BJ (cell line): ENCODE data around the gene AP1G2. TPM values are rescaled to one million over a fixed set of nuclear protein-coding genes. Genes with fewer than 3 reads are reported as not detected.

ENCODE experiments used
- CTCF ChIA-PET: fragments of 350-600 bp; formaldehyde crosslinking; extraction: SDS; loops from one replicate; lab custom pipeline; 2021; ENCODE audit warnings: antibody characterized with exemption, inconsistent platforms; lab: Yijun Ruan, JAX
- POLR2A ChIA-PET: fragments of 300-600 bp; sonication (Branson Sonifier 250); formaldehyde crosslinking; extraction: SDS; loops from one replicate; lab custom pipeline; 2021; ENCODE audit warnings: antibody characterized with exemption; lab: Charles Lee
- DNase-seq: peaks from one replicate; pipeline ENCODE4 v3.0.0-alpha.2; 2011; ENCODE audit warnings: low read depth
- H3K27me3 ChIP-seq: 2 replicates; pipeline ENCODE4 v1.6.0; 2011; ENCODE audit warnings: low read length; ENCODE audit not compliant: control insufficient read depth, insufficient read depth
- H3K36me3 ChIP-seq: 2 replicates; pipeline ENCODE4 v1.5.1; 2011; ENCODE audit warnings: low read length; ENCODE audit not compliant: control insufficient read depth, insufficient read depth
- H3K4me3 ChIP-seq: 2 replicates; pipeline ENCODE4 v1.5.1; 2011; ENCODE audit warnings: low read depth, mild to moderate bottlenecking, control low read depth, low read length
- polyA plus RNA-seq: library from polyadenylated mRNA; depleted of rRNA; stranded (reverse); fragments of >200 nt; gene quantifications from 2 replicates; pipeline ENCODE4 v1.2.3, GENCODE V29; 2011
- TF ChIP-seq, protein P1 (sequence below): IDR thresholded peaks from 2 replicates; pipeline ENCODE4 v1.5.1; 2011; ENCODE audit warnings: low read depth, mild to moderate bottlenecking, control low read depth, inconsistent platforms, low read length, moderate library complexity; ENCODE audit not compliant: insufficient read depth

AP1G2 gene
- polyA plus RNA-seq, 1 experiment = 54.5 TPM

DNA sequence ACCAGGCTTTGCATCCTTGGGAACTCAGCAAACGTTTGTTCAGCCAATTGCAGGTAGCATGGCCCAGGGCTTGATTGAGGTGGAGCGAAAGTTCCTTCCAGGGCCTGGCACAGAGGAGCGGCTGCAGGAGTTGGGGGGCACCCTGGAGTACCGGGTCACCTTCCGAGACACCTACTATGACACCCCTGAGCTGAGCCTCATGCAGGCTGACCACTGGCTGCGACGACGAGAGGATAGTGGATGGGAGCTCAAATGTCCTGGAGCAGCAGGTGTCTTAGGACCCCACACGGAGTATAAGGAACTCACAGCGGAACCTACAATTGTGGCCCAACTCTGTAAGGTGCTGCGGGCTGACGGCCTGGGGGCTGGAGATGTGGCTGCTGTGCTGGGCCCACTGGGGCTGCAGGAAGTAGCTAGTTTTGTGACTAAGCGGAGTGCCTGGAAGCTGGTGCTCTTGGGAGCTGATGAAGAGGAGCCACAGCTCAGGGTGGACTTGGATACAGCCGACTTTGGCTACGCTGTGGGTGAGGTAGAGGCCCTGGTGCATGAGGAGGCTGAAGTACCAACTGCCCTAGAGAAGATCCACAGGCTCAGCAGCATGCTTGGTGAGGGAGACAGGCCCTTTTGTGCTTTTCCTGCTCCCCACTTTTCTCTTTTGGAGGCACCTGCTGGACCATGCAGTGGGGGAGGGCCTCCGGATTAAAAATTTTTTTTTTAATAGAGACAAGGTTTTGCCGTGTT, 10.7 kb downstream of the AP1G2 start:
- H3K4me3 ChIP-seq = peak overlapping the region; percentile 61
- POLR2A ChIA-PET = no interaction called here
- CTCF ChIA-PET = interaction anchor here (1.2 to 16.8 kb wide), 3 partner anchors 12 to 79 kb away, joined by 3 to 479 read pairs (median 7); partner anchors contain the start of gene NGDN
- H3K36me3 ChIP-seq = peaks cover 6% of the 10 kb centered on the region; the same call in 1 of the 2 replicates
- TF ChIP-seq, protein P1, sequence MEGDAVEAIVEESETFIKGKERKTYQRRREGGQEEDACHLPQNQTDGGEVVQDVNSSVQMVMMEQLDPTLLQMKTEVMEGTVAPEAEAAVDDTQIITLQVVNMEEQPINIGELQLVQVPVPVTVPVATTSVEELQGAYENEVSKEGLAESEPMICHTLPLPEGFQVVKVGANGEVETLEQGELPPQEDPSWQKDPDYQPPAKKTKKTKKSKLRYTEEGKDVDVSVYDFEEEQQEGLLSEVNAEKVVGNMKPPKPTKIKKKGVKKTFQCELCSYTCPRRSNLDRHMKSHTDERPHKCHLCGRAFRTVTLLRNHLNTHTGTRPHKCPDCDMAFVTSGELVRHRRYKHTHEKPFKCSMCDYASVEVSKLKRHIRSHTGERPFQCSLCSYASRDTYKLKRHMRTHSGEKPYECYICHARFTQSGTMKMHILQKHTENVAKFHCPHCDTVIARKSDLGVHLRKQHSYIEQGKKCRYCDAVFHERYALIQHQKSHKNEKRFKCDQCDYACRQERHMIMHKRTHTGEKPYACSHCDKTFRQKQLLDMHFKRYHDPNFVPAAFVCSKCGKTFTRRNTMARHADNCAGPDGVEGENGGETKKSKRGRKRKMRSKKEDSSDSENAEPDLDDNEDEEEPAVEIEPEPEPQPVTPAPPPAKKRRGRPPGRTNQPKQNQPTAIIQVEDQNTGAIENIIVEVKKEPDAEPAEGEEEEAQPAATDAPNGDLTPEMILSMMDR = no peak
- DNase-seq = no peak
- H3K27me3 ChIP-seq = no peaks in the 10 kb centered on the region

DNA sequence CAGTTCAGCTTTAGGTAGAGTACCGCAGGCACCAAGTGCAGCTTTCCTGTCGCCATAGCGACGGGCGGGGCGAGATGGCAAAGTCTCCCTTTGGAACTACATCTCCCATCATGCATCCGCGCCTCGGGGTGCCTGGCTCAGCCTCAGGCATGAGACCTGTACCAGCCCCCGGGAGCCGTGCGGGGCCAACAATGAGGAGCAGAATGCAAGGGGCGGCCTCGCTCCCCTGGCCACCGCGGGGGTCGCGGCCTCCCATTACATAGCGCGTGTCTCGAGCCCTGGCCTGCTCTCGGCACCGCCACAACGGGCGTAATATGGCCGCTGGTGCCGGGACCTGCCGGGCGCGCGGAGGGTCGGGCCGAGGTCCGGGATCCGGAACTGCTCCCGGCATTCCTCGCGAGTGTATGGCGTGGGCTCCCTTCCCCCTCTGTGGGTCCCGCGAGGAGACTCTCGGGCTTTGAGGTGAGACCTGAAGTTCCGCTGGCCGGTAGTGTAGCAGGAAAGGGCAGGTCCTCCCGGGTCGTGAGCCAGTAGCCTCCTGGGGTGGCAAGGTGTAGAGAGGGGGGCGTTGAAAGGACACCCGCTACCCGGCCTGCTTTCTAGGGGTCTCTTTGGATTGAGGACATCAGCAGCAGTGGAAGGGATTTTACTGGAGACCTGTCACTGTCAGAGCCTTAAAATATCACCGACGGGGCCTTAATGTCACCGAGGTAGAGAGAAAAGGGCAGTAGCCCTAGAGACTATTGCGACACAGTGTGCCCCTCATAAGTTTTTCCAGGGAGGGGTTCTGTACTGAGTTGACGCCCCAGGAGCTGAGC, 11.5 kb downstream of the AP1G2 start, which contains the start of gene THTPA:
TSS of gene THTPA (plus strand) at position 390 of the 818 bp plus-strand sequence. CDS start 487 bp downstream, outside the sequence.
- peaks cover 3% of the 10 kb centered on the region; the same call in 1 of the 2 replicates for H3K36me3 ChIP-seq
- no peaks in the 10 kb centered on the region for H3K27me3 ChIP-seq
- POLR2A ChIA-PET = no interaction called here
- H3K4me3 ChIP-seq = peak within 1 kb of the TSS; percentile 61
- CTCF ChIA-PET = interaction anchor here (1.2 to 16.8 kb wide), 3 partner anchors 13 to 78 kb away, joined by 3 to 479 read pairs (median 7); partner anchors contain the start of gene NGDN
- no peak for DNase-seq
- TF ChIP-seq, protein P1 = no peak

DNA sequence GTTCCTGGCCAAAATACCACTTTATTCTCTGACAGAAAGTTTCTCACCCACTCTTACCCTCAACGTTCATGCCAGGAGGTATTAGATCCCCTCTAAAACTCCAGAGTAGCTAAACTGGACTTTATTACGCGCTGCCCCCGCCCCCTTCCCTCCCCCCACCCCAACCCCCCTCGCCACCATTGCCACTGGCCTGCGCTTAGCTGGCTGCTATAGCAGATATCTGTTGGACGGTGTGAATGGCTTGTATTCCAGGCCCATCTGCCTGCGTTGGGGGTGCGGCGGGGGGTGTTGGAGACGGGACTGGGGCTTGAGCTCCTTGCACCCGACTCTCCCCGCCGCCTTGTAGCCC, 12.1 kb downstream of the AP1G2 start:
- peaks cover 3% of the 10 kb centered on the region; the same call in 1 of the 2 replicates for H3K36me3 ChIP-seq
- CTCF ChIA-PET = interaction anchor here (16.8 kb wide), 1 partner anchor 78 kb away, joined by 479 read pairs; the partner anchor contains the start of gene NGDN
- POLR2A ChIA-PET = no interaction called here
- no peak for DNase-seq
- TF ChIP-seq, protein P1 = no peak
- peak overlapping the region; percentile 61 for H3K4me3 ChIP-seq
- no peaks in the 10 kb centered on the region for H3K27me3 ChIP-seq

DNA sequence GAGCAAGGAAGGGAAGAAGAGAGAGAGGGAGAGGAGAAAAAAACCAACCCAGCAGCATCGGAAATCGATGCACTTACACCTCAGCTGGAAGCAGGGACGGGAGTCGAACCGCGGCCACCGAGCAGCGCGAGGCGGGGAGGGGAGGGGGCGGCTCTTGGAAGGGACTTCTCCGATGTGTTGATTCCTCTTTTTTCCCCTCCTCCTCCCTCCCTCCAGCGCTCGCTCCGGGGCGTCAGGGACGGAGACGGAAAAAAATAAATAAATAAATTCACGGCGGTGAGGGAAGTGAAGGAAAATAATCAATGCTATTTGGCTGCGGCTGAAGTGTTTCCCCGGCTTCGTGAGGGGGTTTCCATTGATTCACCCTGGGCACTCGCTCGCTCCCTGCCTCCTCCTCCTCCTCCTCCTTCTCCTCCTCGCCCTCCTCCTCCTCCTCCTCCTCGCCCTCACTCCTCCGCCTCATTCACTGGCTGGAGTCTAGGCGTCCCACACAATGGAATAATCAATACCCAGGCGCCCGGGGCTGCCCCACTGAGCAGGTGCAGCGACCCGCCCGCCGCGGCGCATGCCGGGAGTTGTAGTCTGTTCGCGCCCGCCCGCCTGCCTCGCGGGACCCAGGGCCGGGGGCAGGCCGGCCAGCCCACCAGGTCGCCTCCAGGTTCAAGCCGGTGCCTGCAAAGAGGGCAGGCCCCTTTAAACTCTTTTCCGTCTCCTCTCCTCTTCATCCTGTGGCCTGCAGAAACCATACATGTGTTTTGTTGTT, 16.1 kb downstream of the AP1G2 start, which contains the start of gene ZFHX2:
TSS of gene ZFHX2 (minus strand) at position 500 of the 763 bp plus-strand sequence. CDS start 16,440 bp downstream, outside the sequence.
- POLR2A ChIA-PET = no interaction called here
- no peaks in the 10 kb centered on the region for H3K36me3 ChIP-seq
- H3K27me3 ChIP-seq = peaks cover 2% of the 10 kb centered on the region; the same call in 1 of the 2 replicates
- CTCF ChIA-PET = interaction anchor here (1.1 to 1.2 kb wide), 2 partner anchors 12 to 74 kb away, joined by 4 to 6 read pairs; no protein-coding TSS in a partner anchor
- TF ChIP-seq, protein P1 = no peak
- DNase-seq = no peak
- peak within 1 kb of the TSS; percentile 69 for H3K4me3 ChIP-seq
